Hindlimb muscle (tissue), 1 donor: ENCODE measurements around the gene GHITM. TPM values are rescaled to one million over a fixed set of nuclear protein-coding genes. Genes with fewer than 3 reads are reported as not detected.

Experiments
- DNase-seq: peaks from one replicate; pipeline ENCODE4 v3.0.0-alpha.2; 2013
- polyA plus RNA-seq: library from polyadenylated mRNA; unstranded; fragments of 120-200 nt; gene quantifications from one replicate; pipeline ENCODE4 v1.2.1, GENCODE V29; 2013; ENCODE audit not compliant: insufficient read length

GHITM gene
- polyA plus RNA-seq, 1 donor = 103 TPM

- no peak for DNase-seq
Observed at GRCh38 chr10:84201244-84201606, 61.9 kb downstream of the GHITM start.

- no peak for DNase-seq
Observed at GRCh38 chr10:84201682-84202081, 62.4 kb downstream of the GHITM start.

- DNase-seq = no peak
Observed at GRCh38 chr10:84202349-84202748, 63.0 kb downstream of the GHITM start.

Other genes with a start within 250 kb of the GHITM start
- not detected for gene GPR15LG, start 34.3 kb downstream of the GHITM start, polyA plus RNA-seq
- gene CDHR1, start 55.0 kb downstream of the GHITM start, polyA plus RNA-seq = 1.0 TPM
- not detected for gene LRIT2, start 86.0 kb downstream of the GHITM start, polyA plus RNA-seq
- not detected for gene LRIT1, start 102.0 kb downstream of the GHITM start, polyA plus RNA-seq
- gene RGR, start 105.5 kb downstream of the GHITM start, polyA plus RNA-seq = 18.9 TPM
- 54.6 TPM for gene CCSER2, start 189.1 kb downstream of the GHITM start, polyA plus RNA-seq